GM23338 (cell line): ENCODE data around the gene CENPP. TPM values are rescaled to one million over a fixed set of nuclear protein-coding genes. Genes with fewer than 3 reads are reported as not detected.

Experiments
- ATAC-seq: fragments of 200-7000 bp; cut with Tn5 transposase; 3 replicates; pipeline ENCODE4 v1.9.1; 2020
- DNase-seq: peaks from one replicate; pipeline ENCODE4 v3.0.0-alpha.2; 2015; ENCODE audit warnings: low spot score
- H2AFZ ChIP-seq: fragments of 200-600 bp; sonication (generic); 2 replicates; pipeline ENCODE4 v1.8.0; 2016; ENCODE audit warnings: antibody characterized with exemption, mild to moderate bottlenecking, moderate library complexity
- H3F3A ChIP-seq: fragments of 200-600 bp; sonication (generic); replicated peaks from 2 replicates; pipeline ENCODE4 v1.8.0; 2017; ENCODE audit warnings: antibody characterized with exemption, mixed run types, low read depth
- H3K27ac ChIP-seq: fragments of 200-600 bp; sonication (generic); 2 replicates; pipeline ENCODE4 v1.6.1; 2016; ENCODE audit warnings: low read depth
- H3K27me3 ChIP-seq: fragments of 200-600 bp; sonication (generic); 2 replicates; pipeline ENCODE4 v1.8.0; 2016; ENCODE audit warnings: mild to moderate bottlenecking, mixed run types, moderate library complexity; ENCODE audit not compliant: insufficient read depth
- H3K36me3 ChIP-seq: fragments of 200-600 bp; sonication (generic); 2 replicates; pipeline ENCODE4 v1.8.0; 2016; ENCODE audit warnings: mild to moderate bottlenecking; ENCODE audit not compliant: insufficient read depth
- H3K4me1 ChIP-seq: fragments of 200-600 bp; sonication (generic); 2 replicates; pipeline ENCODE4 v1.8.0; 2016; ENCODE audit warnings: mild to moderate bottlenecking, moderate library complexity; ENCODE audit not compliant: insufficient read depth
- H3K4me2 ChIP-seq: fragments of 200-600 bp; sonication (generic); 2 replicates; pipeline ENCODE4 v1.7.1; 2017; ENCODE audit warnings: mixed run types
- H3K4me3 ChIP-seq: fragments of 200-600 bp; sonication (generic); 2 replicates; pipeline ENCODE4 v1.6.1; 2016; ENCODE audit warnings: mixed run types
- H3K79me2 ChIP-seq: fragments of 200-600 bp; sonication (generic); replicated peaks from 2 replicates; pipeline ENCODE4 v1.8.0; 2017; ENCODE audit warnings: mild to moderate bottlenecking; ENCODE audit not compliant: insufficient read depth
- H3K9me2 ChIP-seq: fragments of 200-600 bp; sonication (generic); 2 replicates; pipeline ENCODE4 v1.8.0; 2017; ENCODE audit not compliant: insufficient read depth
- H4K20me1 ChIP-seq: fragments of 200-600 bp; sonication (generic); replicated peaks from 2 replicates; pipeline ENCODE4 v1.8.0; 2017; ENCODE audit warnings: mild to moderate bottlenecking; ENCODE audit not compliant: insufficient read depth
- H3K27ac Mint-ChIP-seq: 2 replicates; pipeline ENCODE4 v1.8.0; 2020; ENCODE audit warnings: inconsistent platforms, mild to moderate bottlenecking, moderate library complexity, mixed read lengths
- H3K27me3 Mint-ChIP-seq: 3 replicates; pipeline ENCODE4 v1.8.0; 2022; ENCODE audit warnings: low read depth, mild to moderate bottlenecking, moderate library complexity, mixed read lengths, inconsistent platforms; ENCODE audit not compliant: insufficient read depth, poor library complexity
- H3K36me3 Mint-ChIP-seq: 3 replicates; pipeline ENCODE4 v1.8.0; 2021; ENCODE audit warnings: low read depth, mild to moderate bottlenecking, inconsistent platforms, moderate library complexity, mixed read lengths
- H3K4me1 Mint-ChIP-seq: 3 replicates; pipeline ENCODE4 v1.8.0; 2020; ENCODE audit warnings: mild to moderate bottlenecking, inconsistent platforms, mixed read lengths
- H3K4me3 Mint-ChIP-seq: 3 replicates; pipeline ENCODE4 v1.8.0; 2021; ENCODE audit warnings: moderate library complexity, mild to moderate bottlenecking, inconsistent platforms, mixed read lengths
- H3K9me3 Mint-ChIP-seq: 3 replicates; pipeline ENCODE4 v1.8.0; 2020; ENCODE audit warnings: moderate library complexity, mild to moderate bottlenecking, inconsistent platforms, mixed read lengths
- CREB1 ChIP-seq: fragments of 250-450 bp; sonication (Bioruptor Pico); IDR thresholded peaks from 2 replicates; pipeline ENCODE4 v1.5.0; 2020; ENCODE audit warnings: low read depth, mild to moderate bottlenecking, moderate library complexity
- EZH2 ChIP-seq: fragments of 200-600 bp; sonication (generic); IDR thresholded peaks from one replicate; pipeline ENCODE4 v1.8.0; 2017; ENCODE audit warnings: antibody characterized with exemption, mild to moderate bottlenecking, low read depth; ENCODE audit not compliant: unreplicated experiment
- EZH2phosphoT487 ChIP-seq: fragments of 200-600 bp; sonication (generic); IDR thresholded peaks from one replicate; pipeline ENCODE4 v1.8.1; 2018; ENCODE audit warnings: antibody characterized with exemption; ENCODE audit not compliant: unreplicated experiment
- POLR2AphosphoS5 ChIP-seq: IDR thresholded peaks from 2 replicates; pipeline ENCODE4 v1.6.1; 2016; ENCODE audit warnings: antibody characterized with exemption, low read depth
- STAT1 ChIP-seq: IDR thresholded peaks from one replicate; pipeline ENCODE4 v1.6.1; 2016; ENCODE audit warnings: antibody characterized with exemption; ENCODE audit not compliant: unreplicated experiment
- ZNF114 ChIP-seq: fragments of 250-450 bp; sonication (Bioruptor Pico); IDR thresholded peaks from 2 replicates; pipeline ENCODE4 v1.5.0; 2020; ENCODE audit warnings: mild to moderate bottlenecking, moderate library complexity
- ZNF331 ChIP-seq: fragments of 250-450 bp; sonication (Bioruptor Pico); IDR thresholded peaks from 2 replicates; pipeline ENCODE4 v1.5.0; 2020; ENCODE audit warnings: low read depth, mild to moderate bottlenecking, moderate library complexity
- polyA plus RNA-seq: library from polyadenylated mRNA; unstranded; fragments of >200 nt; fragmentation: Nextera tagmentation; extraction: Ambion mirVana; gene quantifications from 2 replicates; pipeline ENCODE4 v1.2.1, GENCODE V29; 2016
- total RNA-seq: library from RNA; depleted of rRNA; stranded (reverse); fragments of >200 nt; shearing (Covaris generic); gene quantifications from 2 replicates; pipeline ENCODE4 v1.2.3, GENCODE V29; 2014
- TF ChIP-seq, protein P1 (sequence below): fragments of 250-450 bp; sonication (Bioruptor Pico); IDR thresholded peaks from 2 replicates; pipeline ENCODE4 v1.5.0; 2020; ENCODE audit warnings: mild to moderate bottlenecking, moderate library complexity
- TF ChIP-seq, protein P2 (sequence below), 2 experiments: fragments of 200-600 bp in 1 of 2; sonication (generic) in 1 of 2; conservative IDR thresholded peaks; 2 replicates each; pipeline versions ENCODE4 v1.5.1 to v1.6.1; 2016 to 2017; ENCODE audit warnings: antibody characterized with exemption in 2 of 2, low read depth in 2 of 2, mild to moderate bottlenecking in 2 of 2, moderate library complexity in 1 of 2
- TF ChIP-seq, protein P3 (sequence below): IDR thresholded peaks from 2 replicates; pipeline ENCODE4 v1.6.1; 2016; ENCODE audit warnings: antibody characterized with exemption

CENPP gene
- total and polyA plus RNA-seq, 2 experiments from 2014 or later = 11.0 to 12.6 TPM

DNA sequence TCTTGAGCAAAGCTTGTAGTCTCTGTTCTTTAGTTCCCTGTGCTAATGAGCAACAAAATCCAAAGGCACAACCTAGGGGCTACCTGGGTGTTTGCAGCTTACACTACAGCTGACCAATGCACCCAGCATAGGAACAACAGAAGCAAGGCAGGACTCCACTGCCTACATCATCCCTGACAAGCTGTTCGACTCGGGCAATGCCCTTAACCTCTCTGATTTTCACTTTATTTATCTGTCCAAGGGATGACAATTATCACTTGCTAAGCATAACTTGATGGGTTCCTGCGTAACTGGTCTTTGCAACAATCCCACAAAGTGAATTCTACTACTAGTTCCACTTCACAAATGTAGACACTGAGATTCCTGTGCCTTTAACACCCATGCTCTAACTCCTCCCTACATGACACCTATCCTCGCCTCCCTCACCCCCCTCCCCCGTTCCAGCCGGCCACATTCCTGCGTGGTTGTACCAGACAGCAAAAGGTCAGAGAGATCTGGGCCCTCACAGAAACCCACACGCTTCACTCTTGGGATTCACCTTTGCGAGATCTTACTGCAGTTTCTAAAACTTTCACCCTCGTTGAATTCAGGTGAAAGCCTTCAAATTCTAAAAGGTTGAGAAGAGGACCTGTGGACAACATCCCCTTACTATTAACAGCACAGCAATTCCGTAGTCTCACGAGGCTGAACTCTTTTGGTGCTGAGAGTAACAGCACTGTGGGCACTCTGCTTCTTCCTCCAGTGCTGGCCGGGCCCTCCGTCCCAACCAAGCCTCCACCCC lies 343.2 kb downstream of the CENPP start (continued):
- TF ChIP-seq, protein P1, sequence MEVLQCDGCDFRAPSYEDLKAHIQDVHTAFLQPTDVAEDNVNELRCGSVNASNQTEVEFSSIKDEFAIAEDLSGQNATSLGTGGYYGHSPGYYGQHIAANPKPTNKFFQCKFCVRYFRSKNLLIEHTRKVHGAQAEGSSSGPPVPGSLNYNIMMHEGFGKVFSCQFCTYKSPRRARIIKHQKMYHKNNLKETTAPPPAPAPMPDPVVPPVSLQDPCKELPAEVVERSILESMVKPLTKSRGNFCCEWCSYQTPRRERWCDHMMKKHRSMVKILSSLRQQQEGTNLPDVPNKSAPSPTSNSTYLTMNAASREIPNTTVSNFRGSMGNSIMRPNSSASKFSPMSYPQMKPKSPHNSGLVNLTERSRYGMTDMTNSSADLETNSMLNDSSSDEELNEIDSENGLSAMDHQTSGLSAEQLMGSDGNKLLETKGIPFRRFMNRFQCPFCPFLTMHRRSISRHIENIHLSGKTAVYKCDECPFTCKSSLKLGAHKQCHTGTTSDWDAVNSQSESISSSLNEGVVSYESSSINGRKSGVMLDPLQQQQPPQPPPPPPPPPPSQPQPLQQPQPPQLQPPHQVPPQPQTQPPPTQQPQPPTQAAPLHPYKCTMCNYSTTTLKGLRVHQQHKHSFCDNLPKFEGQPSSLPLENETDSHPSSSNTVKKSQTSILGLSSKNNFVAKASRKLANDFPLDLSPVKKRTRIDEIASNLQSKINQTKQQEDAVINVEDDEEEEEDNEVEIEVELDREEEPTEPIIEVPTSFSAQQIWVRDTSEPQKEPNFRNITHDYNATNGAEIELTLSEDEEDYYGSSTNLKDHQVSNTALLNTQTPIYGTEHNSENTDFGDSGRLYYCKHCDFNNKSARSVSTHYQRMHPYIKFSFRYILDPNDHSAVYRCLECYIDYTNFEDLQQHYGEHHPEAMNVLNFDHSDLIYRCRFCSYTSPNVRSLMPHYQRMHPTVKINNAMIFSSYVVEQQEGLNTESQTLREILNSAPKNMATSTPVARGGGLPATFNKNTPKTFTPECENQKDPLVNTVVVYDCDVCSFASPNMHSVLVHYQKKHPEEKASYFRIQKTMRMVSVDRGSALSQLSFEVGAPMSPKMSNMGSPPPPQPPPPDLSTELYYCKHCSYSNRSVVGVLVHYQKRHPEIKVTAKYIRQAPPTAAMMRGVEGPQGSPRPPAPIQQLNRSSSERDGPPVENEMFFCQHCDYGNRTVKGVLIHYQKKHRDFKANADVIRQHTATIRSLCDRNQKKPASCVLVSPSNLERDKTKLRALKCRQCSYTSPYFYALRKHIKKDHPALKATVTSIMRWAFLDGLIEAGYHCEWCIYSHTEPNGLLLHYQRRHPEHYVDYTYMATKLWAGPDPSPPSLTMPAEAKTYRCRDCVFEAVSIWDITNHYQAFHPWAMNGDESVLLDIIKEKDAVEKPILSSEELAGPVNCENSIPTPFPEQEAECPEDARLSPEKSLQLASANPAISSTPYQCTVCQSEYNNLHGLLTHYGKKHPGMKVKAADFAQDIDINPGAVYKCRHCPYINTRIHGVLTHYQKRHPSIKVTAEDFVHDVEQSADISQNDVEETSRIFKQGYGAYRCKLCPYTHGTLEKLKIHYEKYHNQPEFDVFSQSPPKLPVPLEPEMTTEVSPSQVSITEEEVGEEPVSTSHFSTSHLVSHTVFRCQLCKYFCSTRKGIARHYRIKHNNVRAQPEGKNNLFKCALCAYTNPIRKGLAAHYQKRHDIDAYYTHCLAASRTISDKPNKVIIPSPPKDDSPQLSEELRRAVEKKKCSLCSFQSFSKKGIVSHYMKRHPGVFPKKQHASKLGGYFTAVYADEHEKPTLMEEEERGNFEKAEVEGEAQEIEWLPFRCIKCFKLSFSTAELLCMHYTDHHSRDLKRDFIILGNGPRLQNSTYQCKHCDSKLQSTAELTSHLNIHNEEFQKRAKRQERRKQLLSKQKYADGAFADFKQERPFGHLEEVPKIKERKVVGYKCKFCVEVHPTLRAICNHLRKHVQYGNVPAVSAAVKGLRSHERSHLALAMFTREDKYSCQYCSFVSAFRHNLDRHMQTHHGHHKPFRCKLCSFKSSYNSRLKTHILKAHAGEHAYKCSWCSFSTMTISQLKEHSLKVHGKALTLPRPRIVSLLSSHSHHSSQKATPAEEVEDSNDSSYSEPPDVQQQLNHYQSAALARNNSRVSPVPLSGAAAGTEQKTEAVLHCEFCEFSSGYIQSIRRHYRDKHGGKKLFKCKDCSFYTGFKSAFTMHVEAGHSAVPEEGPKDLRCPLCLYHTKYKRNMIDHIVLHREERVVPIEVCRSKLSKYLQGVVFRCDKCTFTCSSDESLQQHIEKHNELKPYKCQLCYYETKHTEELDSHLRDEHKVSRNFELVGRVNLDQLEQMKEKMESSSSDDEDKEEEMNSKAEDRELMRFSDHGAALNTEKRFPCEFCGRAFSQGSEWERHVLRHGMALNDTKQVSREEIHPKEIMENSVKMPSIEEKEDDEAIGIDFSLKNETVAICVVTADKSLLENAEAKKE (CRISPR knock-in tag) = no peak
- TF ChIP-seq STAT1 = no peak
- no peak for TF ChIP-seq ZNF114 (CRISPR knock-in tag)
- TF ChIP-seq, protein P2, sequence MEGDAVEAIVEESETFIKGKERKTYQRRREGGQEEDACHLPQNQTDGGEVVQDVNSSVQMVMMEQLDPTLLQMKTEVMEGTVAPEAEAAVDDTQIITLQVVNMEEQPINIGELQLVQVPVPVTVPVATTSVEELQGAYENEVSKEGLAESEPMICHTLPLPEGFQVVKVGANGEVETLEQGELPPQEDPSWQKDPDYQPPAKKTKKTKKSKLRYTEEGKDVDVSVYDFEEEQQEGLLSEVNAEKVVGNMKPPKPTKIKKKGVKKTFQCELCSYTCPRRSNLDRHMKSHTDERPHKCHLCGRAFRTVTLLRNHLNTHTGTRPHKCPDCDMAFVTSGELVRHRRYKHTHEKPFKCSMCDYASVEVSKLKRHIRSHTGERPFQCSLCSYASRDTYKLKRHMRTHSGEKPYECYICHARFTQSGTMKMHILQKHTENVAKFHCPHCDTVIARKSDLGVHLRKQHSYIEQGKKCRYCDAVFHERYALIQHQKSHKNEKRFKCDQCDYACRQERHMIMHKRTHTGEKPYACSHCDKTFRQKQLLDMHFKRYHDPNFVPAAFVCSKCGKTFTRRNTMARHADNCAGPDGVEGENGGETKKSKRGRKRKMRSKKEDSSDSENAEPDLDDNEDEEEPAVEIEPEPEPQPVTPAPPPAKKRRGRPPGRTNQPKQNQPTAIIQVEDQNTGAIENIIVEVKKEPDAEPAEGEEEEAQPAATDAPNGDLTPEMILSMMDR (conservative IDR thresholded peaks at IDR 0.05; ENCODE audit: low read depth in 2 of 2) = no peak

DNA sequence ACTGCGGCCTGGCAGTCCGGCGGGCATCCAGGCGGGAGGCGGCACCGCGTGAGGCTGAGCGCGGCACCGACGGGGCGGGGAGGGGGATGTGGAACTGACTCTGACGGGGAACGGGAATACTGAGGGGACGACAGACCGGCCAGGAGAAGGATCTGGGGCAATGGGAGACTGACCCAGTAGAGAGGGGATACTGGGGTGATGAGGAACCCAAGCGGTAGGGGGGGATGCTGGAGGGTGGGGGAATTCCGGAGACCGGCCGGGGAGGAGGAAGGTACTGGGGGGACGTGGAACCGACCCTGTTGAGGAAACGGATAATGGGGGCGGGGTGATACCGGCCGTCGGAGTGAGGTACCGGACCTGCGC lies 343.8 kb downstream of the CENPP start:
- no peaks in the 10 kb centered on the region for H3K9me2 ChIP-seq
- no peak overlapping the region; the same call in 1 of the 2 replicates for H3K27ac ChIP-seq
- H3K27me3 ChIP-seq = no peaks in the 10 kb centered on the region
- Mint-ChIP-seq H3K9me3 (no peaks in the 10 kb centered on the region), H3K4me3 (peak overlapping the region; percentile 96), H3K27ac (peak overlapping the region; percentile 72; the same call in 1 of the 2 replicates), H3K36me3 (peaks cover 7% of the 10 kb centered on the region; the same call in 1 of the 3 replicates), H3K4me1 (peaks cover 21% of the 10 kb centered on the region), H3K27me3 (peaks cover 5% of the 10 kb centered on the region)
- peak overlapping the region; percentile 99 for H3K4me3 ChIP-seq
- H3F3A ChIP-seq = peaks cover 5% of the 10 kb centered on the region; the same call in 1 of the 2 replicates
- peaks cover 17% of the 10 kb centered on the region; the same call in 1 of the 2 replicates for H3K4me1 ChIP-seq
- ATAC-seq (peak; percentile 35), DNase-seq (peak; percentile 45)
- no peaks in the 10 kb centered on the region for H3K36me3 ChIP-seq
- TF ChIP-seq POLR2AphosphoS5 (no peak), CREB1 (CRISPR knock-in tag) (no peak), ZNF331 (CRISPR knock-in tag) (no peak), EZH2 (no peak), EZH2phosphoT487 (no peak)
- TF ChIP-seq, protein P2 (conservative IDR thresholded peaks at IDR 0.05; ENCODE audit: low read depth in 2 of 2) = no peak
- TF ChIP-seq, protein P3, sequence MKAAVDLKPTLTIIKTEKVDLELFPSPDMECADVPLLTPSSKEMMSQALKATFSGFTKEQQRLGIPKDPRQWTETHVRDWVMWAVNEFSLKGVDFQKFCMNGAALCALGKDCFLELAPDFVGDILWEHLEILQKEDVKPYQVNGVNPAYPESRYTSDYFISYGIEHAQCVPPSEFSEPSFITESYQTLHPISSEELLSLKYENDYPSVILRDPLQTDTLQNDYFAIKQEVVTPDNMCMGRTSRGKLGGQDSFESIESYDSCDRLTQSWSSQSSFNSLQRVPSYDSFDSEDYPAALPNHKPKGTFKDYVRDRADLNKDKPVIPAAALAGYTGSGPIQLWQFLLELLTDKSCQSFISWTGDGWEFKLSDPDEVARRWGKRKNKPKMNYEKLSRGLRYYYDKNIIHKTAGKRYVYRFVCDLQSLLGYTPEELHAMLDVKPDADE = no peak
- peak overlapping the region; percentile 99 for H3K4me2 ChIP-seq
- peak overlapping the region; percentile 84 for H2AFZ ChIP-seq
- peaks cover 6% of the 10 kb centered on the region for H4K20me1 ChIP-seq
- H3K79me2 ChIP-seq = peaks cover 56% of the 10 kb centered on the region
